ENCODE data around the gene EDIL3.

DNA sequence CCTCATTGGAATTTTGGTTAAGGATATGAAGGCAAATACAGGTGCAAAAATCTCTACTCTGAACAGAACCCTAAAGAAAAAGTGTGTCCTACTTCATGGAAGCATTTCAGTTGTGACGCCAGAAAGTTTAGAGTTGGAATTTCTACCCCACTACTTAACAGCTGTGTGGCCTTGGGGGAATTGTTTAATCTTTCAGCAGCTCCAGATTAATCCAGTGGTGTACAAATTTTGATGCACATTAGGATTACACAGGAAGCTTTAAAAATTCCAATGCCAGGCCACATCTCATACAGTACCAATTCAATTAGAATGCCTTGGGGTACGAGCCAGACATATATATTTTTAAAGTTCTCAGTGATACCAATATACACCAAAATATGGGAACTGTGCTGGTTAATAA lies 266.1 kb downstream of the EDIL3 start:
- TF ChIP-seq, protein P1, sequence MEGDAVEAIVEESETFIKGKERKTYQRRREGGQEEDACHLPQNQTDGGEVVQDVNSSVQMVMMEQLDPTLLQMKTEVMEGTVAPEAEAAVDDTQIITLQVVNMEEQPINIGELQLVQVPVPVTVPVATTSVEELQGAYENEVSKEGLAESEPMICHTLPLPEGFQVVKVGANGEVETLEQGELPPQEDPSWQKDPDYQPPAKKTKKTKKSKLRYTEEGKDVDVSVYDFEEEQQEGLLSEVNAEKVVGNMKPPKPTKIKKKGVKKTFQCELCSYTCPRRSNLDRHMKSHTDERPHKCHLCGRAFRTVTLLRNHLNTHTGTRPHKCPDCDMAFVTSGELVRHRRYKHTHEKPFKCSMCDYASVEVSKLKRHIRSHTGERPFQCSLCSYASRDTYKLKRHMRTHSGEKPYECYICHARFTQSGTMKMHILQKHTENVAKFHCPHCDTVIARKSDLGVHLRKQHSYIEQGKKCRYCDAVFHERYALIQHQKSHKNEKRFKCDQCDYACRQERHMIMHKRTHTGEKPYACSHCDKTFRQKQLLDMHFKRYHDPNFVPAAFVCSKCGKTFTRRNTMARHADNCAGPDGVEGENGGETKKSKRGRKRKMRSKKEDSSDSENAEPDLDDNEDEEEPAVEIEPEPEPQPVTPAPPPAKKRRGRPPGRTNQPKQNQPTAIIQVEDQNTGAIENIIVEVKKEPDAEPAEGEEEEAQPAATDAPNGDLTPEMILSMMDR (IDR thresholded peaks at IDR 0.05), result no peak
- no peak for TF ChIP-seq EZH2 (IDR thresholded peaks at IDR 0.05; ENCODE audit: borderline replicate concordance, insufficient read depth, low read depth, low read length, poor library complexity, severe bottlenecking)

All from B cell (primary cell).